ENCODE measurements around the gene MAL.
"Not testable (repeated sequence)": the region's sequence is repeated elsewhere in the genome, so short reads cannot be mapped to it uniquely, and the experiment has no call there.

The MAL gene

DNA sequence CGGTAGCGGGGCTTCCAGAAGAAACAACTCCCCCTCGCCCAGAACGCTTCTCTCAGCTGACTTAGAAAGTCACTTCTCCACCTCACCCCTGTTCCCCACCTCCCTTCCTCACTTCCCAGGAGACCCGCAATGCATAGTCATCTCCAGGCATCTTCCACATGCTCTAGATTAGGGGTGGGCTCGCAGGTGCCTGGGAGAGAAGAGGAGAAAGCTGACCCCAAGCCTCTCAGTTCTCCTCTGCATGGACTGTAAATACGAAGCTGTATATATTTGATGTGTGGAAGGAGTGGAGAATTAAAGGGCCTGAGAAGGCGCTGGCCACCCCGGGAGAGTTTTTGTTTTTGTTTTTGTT lies 1.8 kb downstream of the MAL start:
- Mint-ChIP-seq H3K9me3 (no peaks in the 10 kb centered on the region), H3K4me3 (peak overlapping the region; percentile 96), H3K4me1 (ENCODE audit: low read depth) (peaks cover 61% of the 10 kb centered on the region), H3K36me3 (ENCODE audit: low read depth) (peaks cover 45% of the 10 kb centered on the region), H3K27me3 (ENCODE audit: low read depth) (no peaks in the 10 kb centered on the region), H3K27ac (peak overlapping the region; percentile 94)
- no peak for DNase-seq (ENCODE audit: low spot score)

- no peak for DNase-seq (ENCODE audit: low spot score)
- peaks cover 45% of the 10 kb centered on the region for H3K36me3 Mint-ChIP-seq (ENCODE audit: low read depth)
- H3K27me3 Mint-ChIP-seq (ENCODE audit: low read depth), result no peaks in the 10 kb centered on the region
- H3K4me1 Mint-ChIP-seq (ENCODE audit: low read depth), result peaks cover 39% of the 10 kb centered on the region
- no peaks in the 10 kb centered on the region for H3K9me3 Mint-ChIP-seq
- peak overlapping the region; percentile 33 for H3K4me3 Mint-ChIP-seq
- H3K27ac Mint-ChIP-seq, result no peak overlapping the region
Observed at GRCh38 chr2:95029898-95030341, 4.4 kb downstream of the MAL start.

- Mint-ChIP-seq H3K4me3 (no peak overlapping the region), H3K27me3 (ENCODE audit: low read depth) (no peaks in the 10 kb centered on the region), H3K4me1 (ENCODE audit: low read depth) (peaks cover 41% of the 10 kb centered on the region), H3K9me3 (no peaks in the 10 kb centered on the region), H3K27ac (no peak overlapping the region), H3K36me3 (ENCODE audit: low read depth) (peaks cover 48% of the 10 kb centered on the region)
- no peak for DNase-seq (ENCODE audit: low spot score)
Observed at GRCh38 chr2:95030496-95030895, 5.0 kb downstream of the MAL start.

- Mint-ChIP-seq H3K27me3 (ENCODE audit: low read depth) (no peaks in the 10 kb centered on the region), H3K4me3 (no peak overlapping the region), H3K9me3 (no peaks in the 10 kb centered on the region), H3K4me1 (ENCODE audit: low read depth) (peaks cover 41% of the 10 kb centered on the region), H3K36me3 (ENCODE audit: low read depth) (peaks cover 44% of the 10 kb centered on the region), H3K27ac (no peak overlapping the region)
- no peak for DNase-seq (ENCODE audit: low spot score)
Observed at GRCh38 chr2:95031076-95031725, 5.7 kb downstream of the MAL start.

DNA sequence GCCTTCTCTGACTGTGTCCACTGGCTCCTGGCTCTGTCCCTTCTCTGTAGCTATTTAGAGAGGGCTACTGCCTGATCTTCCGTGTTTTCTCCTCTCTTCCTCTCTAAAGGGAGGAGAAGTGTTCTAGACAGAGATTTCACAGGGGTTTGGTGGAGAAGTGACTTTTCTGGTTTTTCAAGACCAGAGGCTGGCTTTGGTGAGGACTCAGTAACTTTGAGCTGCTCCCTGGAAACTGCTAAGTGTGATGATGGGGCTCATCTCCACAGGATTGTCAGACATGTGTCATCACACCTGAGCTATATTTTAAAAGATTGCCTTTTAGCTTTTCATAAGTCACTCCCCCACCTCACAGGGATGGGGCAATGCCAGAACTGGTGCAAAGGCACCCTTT lies 6.2 kb downstream of the MAL start:
- peaks cover 4% of the 10 kb centered on the region for H3K9me3 Mint-ChIP-seq
- no peaks in the 10 kb centered on the region for H3K27me3 Mint-ChIP-seq (ENCODE audit: low read depth)
- peak overlapping the region; percentile 50 for H3K27ac Mint-ChIP-seq
- no peak overlapping the region for H3K4me3 Mint-ChIP-seq
- DNase-seq (ENCODE audit: low spot score), result no peak
- peaks cover 42% of the 10 kb centered on the region for H3K4me1 Mint-ChIP-seq (ENCODE audit: low read depth)
- peaks cover 46% of the 10 kb centered on the region for H3K36me3 Mint-ChIP-seq (ENCODE audit: low read depth)

DNA sequence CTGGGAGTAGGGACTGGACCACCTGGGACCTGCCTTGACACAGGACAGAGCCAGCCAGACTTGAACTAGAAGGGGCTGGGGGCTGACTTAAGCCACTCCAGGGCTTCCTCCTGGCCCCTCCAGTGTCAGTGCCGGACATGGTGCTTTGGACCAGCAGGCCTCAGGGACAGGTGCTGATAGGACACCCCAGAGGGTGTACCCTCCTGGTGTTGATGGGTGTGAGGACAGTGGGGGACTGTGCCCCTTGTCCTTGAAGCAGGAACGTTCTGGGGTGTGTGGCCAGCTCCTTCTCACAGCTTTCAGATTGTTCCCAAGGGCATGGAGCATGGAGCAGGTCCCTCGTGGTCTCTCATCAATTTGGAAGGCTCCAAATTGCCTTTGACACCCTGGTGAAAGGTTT lies 6.8 kb downstream of the MAL start:
- H3K9me3 Mint-ChIP-seq, result peaks cover 4% of the 10 kb centered on the region
- no peaks in the 10 kb centered on the region for H3K27me3 Mint-ChIP-seq (ENCODE audit: low read depth)
- H3K4me1 Mint-ChIP-seq (ENCODE audit: low read depth), result peaks cover 42% of the 10 kb centered on the region
- DNase-seq (ENCODE audit: low spot score), result no peak
- H3K36me3 Mint-ChIP-seq (ENCODE audit: low read depth), result peaks cover 46% of the 10 kb centered on the region
- H3K27ac Mint-ChIP-seq, result no peak overlapping the region
- H3K4me3 Mint-ChIP-seq, result no peak overlapping the region

DNA sequence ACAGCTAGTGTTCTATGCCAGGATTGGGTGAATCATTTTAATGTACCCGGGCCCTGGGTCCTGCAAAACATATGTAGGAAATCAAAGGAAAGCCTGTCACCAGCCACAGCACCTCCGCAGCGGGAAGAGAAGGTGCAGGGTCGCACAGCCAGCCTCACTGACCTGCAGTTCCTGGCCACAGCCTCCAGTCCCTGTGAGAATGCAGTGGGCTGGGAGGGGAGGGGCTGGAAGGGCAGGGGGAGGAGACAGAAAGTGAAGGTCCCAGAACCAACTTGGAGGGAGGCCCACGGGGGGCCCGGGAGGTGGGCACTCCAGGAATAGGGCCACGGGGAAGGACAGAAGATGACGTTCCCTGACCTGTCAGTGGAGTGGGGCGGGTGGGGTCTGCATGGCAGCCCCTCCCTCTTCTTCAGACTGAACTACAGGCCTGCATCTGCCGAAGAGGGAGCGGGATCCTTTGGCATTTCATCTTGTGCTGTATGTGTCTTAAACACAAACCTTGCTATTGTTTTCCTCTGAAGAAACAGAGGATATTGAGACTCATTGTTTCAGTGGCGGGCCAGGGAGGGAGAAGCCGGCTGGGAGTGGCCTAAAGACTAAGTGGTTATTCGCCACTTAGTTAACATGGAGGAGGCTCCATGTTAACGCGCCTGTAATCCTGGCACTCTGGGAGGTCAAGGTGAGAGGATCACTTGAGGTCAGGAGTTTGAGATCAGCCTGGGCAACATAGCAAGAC lies 7.5 kb downstream of the MAL start:
- Mint-ChIP-seq H3K4me1 (ENCODE audit: low read depth) (peaks cover 42% of the 10 kb centered on the region), H3K27me3 (ENCODE audit: low read depth) (no peaks in the 10 kb centered on the region), H3K27ac (no peak overlapping the region), H3K36me3 (ENCODE audit: low read depth) (peaks cover 49% of the 10 kb centered on the region), H3K9me3 (peaks cover 4% of the 10 kb centered on the region), H3K4me3 (no peak overlapping the region)
- no peak for DNase-seq (ENCODE audit: low spot score)

GRCh38 chr2:95034221-95034620 lies 8.7 kb downstream of the MAL start:
- peaks cover 4% of the 10 kb centered on the region for H3K9me3 Mint-ChIP-seq
- H3K27ac Mint-ChIP-seq, result no peak overlapping the region
- H3K4me3 Mint-ChIP-seq, result no peak overlapping the region
- H3K4me1 Mint-ChIP-seq (ENCODE audit: low read depth), result peaks cover 42% of the 10 kb centered on the region
- H3K27me3 Mint-ChIP-seq (ENCODE audit: low read depth), result no peaks in the 10 kb centered on the region
- peaks cover 52% of the 10 kb centered on the region for H3K36me3 Mint-ChIP-seq (ENCODE audit: low read depth)
- no peak for DNase-seq (ENCODE audit: low spot score)

- H3K27ac Mint-ChIP-seq, result no peak overlapping the region
- no peaks in the 10 kb centered on the region for H3K27me3 Mint-ChIP-seq (ENCODE audit: low read depth)
- no peak for DNase-seq (ENCODE audit: low spot score)
- peaks cover 4% of the 10 kb centered on the region for H3K9me3 Mint-ChIP-seq
- H3K36me3 Mint-ChIP-seq (ENCODE audit: low read depth), result peaks cover 50% of the 10 kb centered on the region
- H3K4me1 Mint-ChIP-seq (ENCODE audit: low read depth), result peaks cover 40% of the 10 kb centered on the region
- H3K4me3 Mint-ChIP-seq, result no peak overlapping the region
Observed at GRCh38 chr2:95034818-95035217, 9.3 kb downstream of the MAL start.

DNA sequence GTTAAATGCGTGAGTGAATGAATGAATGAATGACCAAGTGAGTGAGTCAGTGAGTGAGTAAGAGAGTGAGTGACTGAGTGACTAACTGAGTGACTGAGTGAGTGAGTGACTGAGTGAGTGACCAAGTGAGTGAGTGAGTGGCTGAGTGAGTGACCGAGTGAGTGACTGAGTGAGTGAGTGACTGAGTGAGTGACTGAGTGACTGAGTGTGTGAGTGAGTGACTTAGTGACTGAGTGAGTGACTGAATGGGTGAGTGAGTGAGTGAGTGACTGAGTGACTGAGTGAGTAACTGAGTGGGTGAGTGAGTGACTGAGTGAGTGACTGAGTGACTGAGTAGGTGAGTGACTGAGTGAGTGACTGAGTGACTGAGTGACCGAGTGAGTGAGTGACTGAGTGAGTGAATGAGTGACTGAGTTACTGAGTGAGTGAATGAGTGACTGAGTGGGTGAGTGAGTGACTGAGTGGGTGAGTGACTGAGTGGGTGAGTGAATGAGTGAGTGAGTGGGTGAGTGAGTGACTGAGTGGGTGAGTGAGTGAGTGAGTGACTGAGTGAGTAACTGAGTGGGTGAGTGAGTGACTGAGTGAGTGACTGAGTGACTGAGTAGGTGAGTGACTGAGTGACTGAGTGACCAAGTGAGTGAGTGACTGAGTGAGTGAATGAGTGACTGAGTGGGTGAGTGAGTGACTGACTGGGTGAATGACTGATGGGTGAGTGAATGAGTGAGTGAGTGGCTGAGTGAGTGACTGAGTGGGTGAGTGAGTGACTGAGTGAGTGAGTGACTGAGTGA lies 11.3 kb downstream of the MAL start:
- H3K27me3 Mint-ChIP-seq (ENCODE audit: low read depth), result no peaks in the 10 kb centered on the region
- peaks cover 39% of the 10 kb centered on the region for H3K4me1 Mint-ChIP-seq (ENCODE audit: low read depth)
- H3K36me3 Mint-ChIP-seq (ENCODE audit: low read depth), result peaks cover 48% of the 10 kb centered on the region
- H3K27ac Mint-ChIP-seq, result peak overlapping the region; percentile 78
- no peak overlapping the region for H3K4me3 Mint-ChIP-seq
- peaks cover 4% of the 10 kb centered on the region for H3K9me3 Mint-ChIP-seq
- no peak for DNase-seq (ENCODE audit: low spot score)

DNA sequence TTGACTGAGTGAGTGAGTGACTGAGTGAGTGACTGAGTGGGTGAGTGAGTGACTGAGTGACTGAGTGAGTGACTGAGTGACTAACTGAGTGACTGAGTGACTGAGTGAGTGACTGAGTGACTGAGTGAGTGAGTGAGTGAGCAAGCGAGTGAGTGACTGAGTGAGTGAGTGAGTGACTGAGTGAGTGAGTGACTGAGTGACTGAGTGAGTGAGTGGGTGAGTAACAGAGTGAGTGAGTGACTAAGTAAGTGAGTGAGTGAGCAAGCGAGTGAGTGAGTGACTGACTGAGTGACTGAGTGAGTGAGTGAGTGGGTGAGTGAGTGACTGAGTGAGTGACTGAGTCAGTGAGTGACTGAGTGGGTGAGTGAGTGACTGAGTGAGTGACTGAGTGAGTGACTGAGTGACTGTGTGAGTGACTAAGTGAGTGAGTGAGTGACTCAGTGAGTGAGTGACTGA lies 11.9 kb downstream of the MAL start:
- H3K36me3 Mint-ChIP-seq (ENCODE audit: low read depth), result peaks cover 47% of the 10 kb centered on the region
- no peak overlapping the region for H3K4me3 Mint-ChIP-seq
- peak overlapping the region; percentile 78 for H3K27ac Mint-ChIP-seq
- peaks cover 4% of the 10 kb centered on the region for H3K9me3 Mint-ChIP-seq
- no peak for DNase-seq (ENCODE audit: low spot score)
- H3K27me3 Mint-ChIP-seq (ENCODE audit: low read depth), result no peaks in the 10 kb centered on the region
- H3K4me1 Mint-ChIP-seq (ENCODE audit: low read depth), result peaks cover 40% of the 10 kb centered on the region

GRCh38 chr2:95037841-95038585 lies 12.5 kb downstream of the MAL start:
- H3K27me3 Mint-ChIP-seq (ENCODE audit: low read depth); DNase-seq (ENCODE audit: low spot score); H3K9me3 Mint-ChIP-seq; H3K4me3 Mint-ChIP-seq: not testable (repeated sequence)
- peak overlapping the region; percentile 78 for H3K27ac Mint-ChIP-seq
- peaks cover 46% of the 10 kb centered on the region for H3K36me3 Mint-ChIP-seq (ENCODE audit: low read depth)
- H3K4me1 Mint-ChIP-seq (ENCODE audit: low read depth), result peaks cover 42% of the 10 kb centered on the region

DNA sequence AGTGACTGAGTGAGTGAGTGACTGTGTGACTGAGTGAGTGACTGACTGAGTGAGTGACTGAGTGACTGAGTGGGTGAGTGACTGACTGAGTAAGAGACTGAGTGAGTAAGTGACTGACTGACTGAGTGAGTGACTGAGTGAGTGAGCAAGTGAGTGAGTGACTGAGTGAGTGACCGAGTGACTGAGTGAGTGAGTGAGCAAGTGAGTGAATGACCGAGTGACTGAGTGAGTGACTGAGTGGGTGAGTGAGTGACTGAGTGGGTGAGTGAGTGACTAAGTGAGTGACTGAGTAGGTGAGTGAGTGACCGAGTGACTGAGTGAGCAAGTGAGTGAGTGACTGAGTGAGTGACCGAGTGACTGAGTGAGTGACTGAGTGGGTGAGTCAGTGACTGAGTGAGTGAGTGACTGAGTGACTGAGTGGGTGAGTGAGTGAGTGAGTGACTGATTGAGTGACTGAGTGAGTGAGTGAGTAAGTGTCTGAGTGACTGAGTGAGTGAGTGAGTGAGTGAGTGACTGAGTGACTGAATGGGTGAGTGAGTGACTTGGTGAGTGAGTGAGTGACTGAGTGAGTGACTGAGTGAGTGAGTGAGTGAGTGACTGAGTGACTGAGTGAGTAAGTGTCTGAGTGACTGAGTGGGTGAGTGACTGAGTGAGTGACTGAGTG lies 13.3 kb downstream of the MAL start:
- Mint-ChIP-seq H3K27ac (peak overlapping the region; percentile 78), H3K27me3 (ENCODE audit: low read depth) (no peaks in the 10 kb centered on the region), H3K36me3 (ENCODE audit: low read depth) (peaks cover 53% of the 10 kb centered on the region), H3K4me3 (no peak overlapping the region), H3K9me3 (peaks cover 4% of the 10 kb centered on the region), H3K4me1 (ENCODE audit: low read depth) (peaks cover 43% of the 10 kb centered on the region)
- no peak for DNase-seq (ENCODE audit: low spot score)
